ENCODE results near the gene NSMCE4A. TPM values are rescaled to one million over a fixed set of nuclear protein-coding genes. Genes with fewer than 3 reads are reported as not detected.

The NSMCE4A gene
- total and polyA plus RNA-seq, 2 of the 8 experiments (the other 6 are each of a cell fraction or from before 2014, with no cell fraction given), result 48.6 to 66.0 TPM

- no peak overlapping the region for H3K4ac ChIP-seq (replicated peaks; ENCODE audit: insufficient read length, low read depth, low read length)
- H3K23me2 ChIP-seq (ENCODE audit: low read depth, low read length), result peaks cover 3% of the 10 kb centered on the region; the same call in 1 of the 2 replicates
- no peaks in the 10 kb centered on the region for H4K20me1 ChIP-seq (replicated peaks in 1 of 2; ENCODE audit: control insufficient read depth in 1 of 2, insufficient read depth in 2 of 2, low read length in 2 of 2)
- H3K23ac ChIP-seq (ENCODE audit: insufficient read length), result no peak overlapping the region
- H4K8ac ChIP-seq (ENCODE audit: extremely low read depth, insufficient read depth, low read length), result no peak overlapping the region
- CTCF ChIA-PET (ENCODE audit: partially characterized antibody), result no interaction called here
- no peak overlapping the region for H4K5ac ChIP-seq (ENCODE audit: insufficient read length, low read depth, low read length)
- no peak overlapping the region for H3K14ac ChIP-seq (ENCODE audit: insufficient read length)
- H2BK12ac ChIP-seq (ENCODE audit: low read depth, low read length), result no peak overlapping the region
- no peak overlapping the region for H3K4me2 ChIP-seq (ENCODE audit: insufficient read depth in 1 of 2, low read depth in 2 of 2, low read length in 2 of 2)
- no peak overlapping the region for H2AK5ac ChIP-seq (ENCODE audit: low read depth, low read length)
- H2BK120ac ChIP-seq (replicated peaks; ENCODE audit: low read depth, low read length), result no peak overlapping the region
- no peak overlapping the region for H2BK15ac ChIP-seq (ENCODE audit: low read length)
- H3K79me2 ChIP-seq (ENCODE audit: control insufficient read depth in 1 of 2, insufficient read depth in 2 of 2, low read length in 2 of 2), result no peaks in the 10 kb centered on the region
- H3K27ac ChIP-seq (ENCODE audit: low read depth, low read length), result no peak overlapping the region
- DNase-seq (ENCODE audit: low read depth in 1 of 2, low spot score in 2 of 2), result no peak
- peaks cover 0 to 8% (median 5%) of the 10 kb centered on the region in 4 experiments; a peak in 6 of 7 replicates for H3K4me1 ChIP-seq (replicated peaks in 1 of 4; ENCODE audit: control insufficient read depth in 3 of 4, insufficient read depth in 4 of 4, low read length in 3 of 4)
- H2AFZ ChIP-seq (ENCODE audit: low read length), result no peak overlapping the region
- H3K56ac ChIP-seq (replicated peaks; ENCODE audit: insufficient read length, low read depth, low read length), result no peak overlapping the region
- TF ChIP-seq TEAD4 (IDR thresholded peaks at IDR 0.05; ENCODE audit: low read depth, low read length), result no peak
- no peak for TF ChIP-seq TBP (IDR thresholded peaks at IDR 0.05; ENCODE audit: low read depth, low read length)
- TF ChIP-seq YY1 (IDR thresholded peaks at IDR 0.05; ENCODE audit: low read depth, low read length), result no peak
- no peak for TF ChIP-seq EP300 (IDR thresholded peaks at IDR 0.05; ENCODE audit: borderline replicate concordance in 1 of 2, low read depth in 2 of 2, low read length in 2 of 2)
- FAIRE-seq, result no peak
- H3K18ac ChIP-seq (ENCODE audit: extremely low read depth, low read length), result no peak overlapping the region
- H3K79me1 ChIP-seq (ENCODE audit: low read depth, low read length), result no peaks in the 10 kb centered on the region
- no peaks in the 10 kb centered on the region for H3K36me3 ChIP-seq (ENCODE audit: control insufficient read depth in 2 of 4, insufficient read depth in 4 of 4, low read length in 3 of 4)
- POLR2A ChIA-PET (ENCODE audit: partially characterized antibody), result interaction anchor here (0.5 to 0.9 kb wide), 2 partner anchors 9 to 15 kb away, joined by 3 read pairs; no protein-coding TSS in a partner anchor
- H3K4me3 ChIP-seq (ENCODE audit: extremely low read depth in 1 of 4, insufficient read depth in 2 of 4, low read depth in 3 of 4, low read length in 4 of 4), result no peak overlapping the region
- H2BK5ac ChIP-seq (ENCODE audit: low read depth, low read length), result no peak overlapping the region
- no peaks in the 10 kb centered on the region for H3K27me3 ChIP-seq (replicated peaks in 1 of 4; ENCODE audit: control insufficient read depth in 3 of 4, extremely low read depth in 1 of 4, insufficient read depth in 3 of 4, low read length in 3 of 4)
- H2BK20ac ChIP-seq (ENCODE audit: low read length), result no peak overlapping the region
- H4K91ac ChIP-seq (replicated peaks; ENCODE audit: insufficient read length, low read length), result no peak overlapping the region
- 92% methylated on average over 11 of the region's 11 CpGs; no CpG with 5 or more reads in 1 of the 2 experiments for WGBS, 2 experiments (ENCODE audit: extremely low coverage in 1 of 2, insufficient coverage in 1 of 2, insufficient read length in 1 of 2, insufficient replicate concordance in 2 of 2, low coverage in 1 of 2, low lambda C conversion rate in 2 of 2, missing lambda C conversion rate in 1 of 2)
- H3K9ac ChIP-seq (replicated peaks in 1 of 4; ENCODE audit: extremely low read depth in 1 of 4, low read depth in 3 of 4, low read length in 3 of 4), result no peak overlapping the region
- no peaks in the 10 kb centered on the region for H3K9me3 ChIP-seq (ENCODE audit: insufficient read depth in 2 of 2, low read depth in 1 of 2, low read length in 1 of 2)
Measured at GRCh38 chr10:122021828-122022227, 46.8 kb upstream of the NSMCE4A start.

Measured in H1 (cell line).